ENCODE results near the gene SLC1A5. TPM values are rescaled to one million over a fixed set of nuclear protein-coding genes. Genes with fewer than 3 reads are reported as not detected.
"Not testable (repeated sequence)": the region's sequence is repeated elsewhere in the genome, so short reads cannot be mapped to it uniquely, and the experiment has no call there.

SLC1A5 gene
- total RNA-seq, 1 donor from 2014 or later = 6.8 TPM

DNA sequence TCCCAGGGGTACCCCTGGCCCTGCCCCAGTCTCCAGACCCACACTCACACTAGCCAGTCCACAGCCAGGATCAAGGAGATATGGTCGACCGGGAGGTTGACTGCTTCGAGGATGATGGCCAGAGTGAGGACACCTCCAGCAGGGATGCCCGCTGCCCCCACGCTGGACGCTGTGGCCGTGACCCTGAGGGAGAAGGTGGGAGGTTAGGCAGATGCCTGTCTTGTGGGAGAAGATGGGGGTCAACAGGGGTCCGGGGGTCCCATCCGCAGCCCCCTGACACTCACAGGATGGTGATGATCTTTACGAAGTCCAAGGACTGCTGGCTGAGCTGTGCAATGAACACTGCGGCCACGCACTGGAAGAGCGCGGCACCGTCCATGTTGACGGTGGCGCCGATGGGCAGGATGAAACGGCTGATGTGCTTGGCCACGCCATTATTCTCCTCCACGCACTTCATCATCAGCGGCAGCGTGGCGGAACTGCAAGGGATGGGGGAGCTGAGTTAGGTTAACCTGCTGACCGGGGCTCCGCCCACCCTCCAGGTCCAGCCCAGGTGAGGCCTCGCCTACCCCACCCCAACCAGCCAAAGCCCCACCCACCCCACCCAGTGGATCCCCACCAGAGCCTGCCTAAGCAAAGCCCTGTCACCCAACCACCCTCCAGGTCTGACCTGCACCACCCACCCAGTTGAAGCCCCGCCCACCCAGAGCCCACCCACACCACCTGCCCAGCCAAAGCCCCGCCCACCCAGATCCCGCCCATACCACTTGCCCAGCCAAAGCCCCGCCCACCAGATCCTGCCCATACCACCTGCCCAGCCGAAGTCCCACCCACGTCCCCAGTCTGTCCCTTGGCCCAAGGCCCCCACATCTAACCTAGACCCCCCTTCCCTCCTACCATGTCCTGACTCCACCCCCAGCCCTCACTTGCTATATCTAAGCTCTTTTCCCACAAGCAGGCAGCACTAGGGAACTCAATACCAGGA, 11.2 kb downstream of the SLC1A5 start:
- intact Hi-C loops (cut with DNase I) = no loop called here
- DNase-seq (ENCODE audit: low spot score) = no peak

DNA sequence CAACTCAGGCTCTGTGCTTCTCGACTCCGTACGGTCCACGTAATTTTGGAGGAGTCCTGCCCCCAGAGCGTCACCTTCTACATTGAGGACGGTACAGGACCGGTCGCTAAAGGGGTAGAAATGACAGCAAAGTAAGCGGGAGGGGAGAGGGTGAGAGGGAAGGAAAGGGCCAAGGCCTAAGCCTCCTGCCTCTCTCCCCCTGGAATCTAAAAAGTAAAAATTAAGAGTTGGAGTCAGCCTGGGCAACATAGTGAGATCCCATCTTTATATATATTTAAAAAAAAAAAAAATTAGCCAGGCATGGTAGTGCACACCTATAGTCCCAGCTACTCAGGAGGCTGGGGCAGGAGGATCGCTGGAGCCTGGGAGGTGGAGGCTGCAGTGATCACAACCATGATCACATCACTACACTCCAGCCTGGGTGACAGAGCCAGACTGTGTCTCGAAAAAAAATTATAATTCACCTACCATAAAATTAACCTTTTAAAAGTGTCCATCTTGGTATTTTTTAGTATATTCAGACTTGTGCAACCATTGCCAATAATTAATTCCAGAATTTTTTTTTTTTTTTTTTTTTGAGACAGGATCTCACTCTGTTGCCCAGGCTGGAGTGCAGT, 12.6 kb downstream of the SLC1A5 start:
- DNase-seq (ENCODE audit: low spot score) = no peak
- intact Hi-C loops (cut with DNase I) = no loop called here

DNA sequence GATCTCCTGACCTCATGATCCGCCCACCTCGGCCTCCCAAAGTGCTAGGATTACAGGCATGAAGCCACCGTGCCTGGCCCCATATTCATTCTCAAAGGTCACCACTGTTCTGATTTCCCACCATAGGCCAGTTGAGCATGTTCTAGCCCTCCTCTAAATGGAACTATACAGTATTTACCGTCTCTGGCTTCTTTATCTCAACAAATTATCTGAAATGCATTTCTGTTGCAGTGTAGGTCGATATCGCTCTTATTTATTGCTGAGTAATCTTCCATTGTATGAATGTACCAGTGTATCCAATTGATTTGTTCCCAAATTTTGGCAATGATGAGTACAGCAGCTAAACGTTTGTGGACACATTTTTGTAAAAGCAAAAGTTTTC, 15.4 kb downstream of the SLC1A5 start:
- DNase-seq (ENCODE audit: low spot score) = no peak
- intact Hi-C loops (cut with DNase I) = no loop called here

DNA sequence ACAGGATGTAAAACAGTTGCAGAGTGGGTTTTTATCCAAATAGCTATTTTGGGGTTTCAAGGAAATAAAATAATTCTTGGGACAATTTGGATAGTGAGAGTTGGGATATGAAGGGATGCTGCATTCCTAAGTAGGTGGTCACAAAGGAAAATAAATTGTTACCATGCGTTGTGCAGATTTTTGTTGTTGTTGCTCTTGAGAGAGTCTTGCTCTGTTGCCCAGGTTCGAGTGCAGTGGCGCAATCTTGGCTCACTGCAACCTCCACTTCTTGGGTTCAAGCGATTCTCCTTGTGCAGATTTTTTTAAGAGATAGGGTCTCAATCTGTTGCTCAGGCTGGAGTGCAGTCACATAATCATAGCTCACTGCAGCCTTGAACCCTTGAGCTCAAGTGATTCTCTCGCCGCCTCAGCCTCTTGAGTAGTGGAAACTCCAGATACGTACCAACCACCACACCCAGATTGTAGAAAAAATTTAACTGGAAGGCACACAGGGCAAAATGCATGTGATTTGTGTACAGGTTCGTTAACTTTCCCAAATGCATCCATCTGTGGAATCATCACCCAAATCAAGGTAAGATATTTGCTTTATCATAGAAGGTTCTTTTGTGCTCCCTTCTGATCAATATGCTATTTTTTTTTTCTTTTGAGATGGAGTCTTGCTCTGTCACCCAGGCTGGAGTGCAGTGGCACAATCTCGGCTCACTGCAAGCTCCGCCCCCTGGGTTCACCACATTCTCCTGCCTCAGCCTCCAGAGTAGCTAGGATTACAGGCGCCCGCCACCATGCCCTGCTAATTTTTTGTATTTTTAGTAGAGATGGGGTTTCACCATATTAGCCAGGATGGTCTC, 16.0 kb downstream of the SLC1A5 start:
- intact Hi-C loops (cut with DNase I) = no loop called here
- DNase-seq (ENCODE audit: low spot score) = no peak

DNA sequence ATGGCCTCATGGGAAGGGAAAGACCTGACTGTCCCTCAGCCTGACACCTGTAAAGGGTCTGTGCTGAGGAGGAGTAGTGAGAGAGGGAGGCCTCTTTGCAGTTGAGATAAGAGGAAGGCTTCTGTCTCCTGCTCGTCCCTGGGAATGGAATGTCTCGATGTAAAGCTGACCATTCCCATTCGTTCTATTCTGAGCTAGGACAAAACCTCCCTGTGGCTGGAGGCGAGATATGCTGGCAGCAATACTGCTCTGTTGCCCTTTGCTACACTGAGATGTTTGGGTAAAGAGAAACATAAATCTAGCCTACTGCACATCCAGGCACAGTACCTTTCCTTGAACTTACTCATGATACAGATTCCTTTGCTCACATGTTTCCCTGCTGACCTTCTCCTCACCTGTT, 19.6 kb downstream of the SLC1A5 start:
- DNase-seq (ENCODE audit: low spot score); intact Hi-C loops (cut with DNase I): not testable (repeated sequence)

DNA sequence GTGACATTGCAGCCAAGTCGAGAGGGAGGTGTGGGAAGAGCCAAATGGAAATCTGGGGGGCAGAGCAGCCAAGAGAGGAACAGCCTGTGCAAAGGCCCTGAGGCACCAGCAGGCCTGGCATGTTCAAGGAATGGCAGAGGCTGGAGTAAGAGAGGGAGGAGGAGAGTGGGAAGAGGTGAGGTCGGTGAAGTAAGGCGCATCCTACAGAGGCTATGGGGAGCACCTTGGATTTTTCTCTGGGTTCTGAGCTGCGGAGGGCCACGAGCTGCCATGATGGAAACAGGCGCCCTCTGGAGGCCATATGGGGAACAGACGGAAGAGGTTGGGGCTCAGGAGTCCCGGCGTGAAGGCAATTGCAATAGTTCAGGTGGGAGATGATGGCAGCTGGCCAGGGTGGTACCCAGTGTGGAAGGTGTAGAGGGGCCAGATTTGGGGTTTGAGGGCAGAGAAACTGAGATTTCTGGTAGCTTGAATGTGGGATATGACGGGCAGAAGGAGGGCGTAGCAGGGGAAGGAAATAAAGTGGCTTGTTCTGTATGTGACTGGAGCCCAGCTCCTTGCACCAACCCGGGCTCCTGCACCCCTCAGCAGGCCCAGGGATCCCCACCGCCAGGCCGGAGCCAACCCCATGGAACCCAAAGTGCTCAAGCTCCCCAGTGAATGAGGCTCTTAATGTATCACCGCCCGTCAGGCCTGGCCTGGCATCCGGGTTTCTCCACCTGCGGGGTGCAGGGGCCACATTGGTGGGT, 21.7 kb downstream of the SLC1A5 start:
- intact Hi-C loops (cut with DNase I) = no loop called here
- no peak for DNase-seq (ENCODE audit: low spot score)

DNA sequence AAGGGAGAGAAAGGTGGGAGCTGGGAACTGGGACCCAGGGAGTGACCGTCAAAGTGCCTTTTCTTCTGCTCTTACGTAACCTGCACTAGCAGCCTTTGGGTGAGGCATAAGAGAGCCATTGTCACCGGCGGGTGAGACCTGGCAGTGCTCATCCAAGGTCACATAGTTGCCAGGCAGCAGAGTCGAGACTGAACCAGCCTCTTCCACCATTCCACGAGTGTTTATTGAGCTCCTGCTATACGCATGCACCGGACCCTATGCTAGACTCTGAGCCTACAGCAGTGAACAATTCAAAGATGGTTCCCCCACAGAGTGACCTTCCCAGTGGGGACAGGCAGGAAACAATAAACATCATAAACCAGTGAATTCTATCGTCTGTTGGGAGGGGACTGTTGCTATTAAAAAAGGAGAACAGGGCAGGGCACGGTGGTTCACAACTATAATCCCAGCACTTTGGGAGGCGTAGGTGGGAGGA, 23.5 kb downstream of the SLC1A5 start:
- intact Hi-C loops (cut with DNase I) = no loop called here
- DNase-seq (ENCODE audit: low spot score) = no peak

DNA sequence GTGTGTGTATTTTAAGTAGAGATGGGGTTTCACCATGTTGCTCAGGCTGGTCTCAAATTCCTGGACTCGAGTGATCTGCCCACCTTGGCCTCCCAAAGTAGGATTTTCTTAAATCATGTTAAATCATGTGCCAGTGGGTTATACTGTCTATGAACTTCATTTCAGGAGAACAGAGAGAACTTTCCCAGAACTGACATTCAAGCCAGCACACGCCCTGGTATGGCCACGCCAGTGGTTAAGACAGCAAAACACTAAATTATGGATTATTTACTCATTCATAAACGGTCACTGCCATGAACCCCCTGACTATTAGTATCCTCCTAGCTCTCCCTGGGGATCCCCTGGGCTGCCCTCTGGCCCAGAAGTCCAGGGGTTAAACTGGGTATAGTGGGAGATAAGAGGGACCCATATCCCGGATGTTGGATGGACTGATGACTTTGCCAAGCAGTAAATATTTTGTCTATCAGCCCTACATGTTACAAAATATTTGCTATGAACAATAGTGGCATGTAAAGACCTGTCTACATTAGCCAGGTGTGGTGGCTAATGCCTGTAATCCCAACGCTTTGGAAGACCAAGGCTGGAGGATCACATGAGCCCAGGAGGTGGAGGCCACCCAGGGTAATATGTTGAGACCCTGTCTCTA, 26.0 kb downstream of the SLC1A5 start:
- intact Hi-C loops (cut with DNase I) = no loop called here
- DNase-seq (ENCODE audit: low spot score) = no peak

DNA sequence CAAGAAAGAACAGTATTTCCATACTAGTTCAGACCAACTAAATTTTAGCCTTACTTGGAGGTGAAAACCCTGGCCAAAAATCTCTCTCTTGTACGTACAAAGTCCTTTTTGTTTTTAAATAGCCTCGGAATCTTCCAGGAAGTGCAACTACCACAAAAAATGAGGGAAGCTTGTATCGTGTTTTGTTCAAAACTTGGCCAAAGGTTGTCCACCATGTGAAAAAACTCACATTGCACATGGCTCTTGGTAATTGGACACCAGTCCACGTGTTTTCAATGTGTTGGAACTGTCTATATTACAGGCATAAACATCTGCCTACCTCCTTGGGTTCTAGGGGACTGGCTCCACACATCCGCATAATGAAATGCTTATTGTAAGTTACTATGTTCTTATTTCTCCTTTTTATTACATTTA, 27.0 kb downstream of the SLC1A5 start:
- intact Hi-C loops (cut with DNase I) = no loop called here
- no peak for DNase-seq (ENCODE audit: low spot score)

DNA sequence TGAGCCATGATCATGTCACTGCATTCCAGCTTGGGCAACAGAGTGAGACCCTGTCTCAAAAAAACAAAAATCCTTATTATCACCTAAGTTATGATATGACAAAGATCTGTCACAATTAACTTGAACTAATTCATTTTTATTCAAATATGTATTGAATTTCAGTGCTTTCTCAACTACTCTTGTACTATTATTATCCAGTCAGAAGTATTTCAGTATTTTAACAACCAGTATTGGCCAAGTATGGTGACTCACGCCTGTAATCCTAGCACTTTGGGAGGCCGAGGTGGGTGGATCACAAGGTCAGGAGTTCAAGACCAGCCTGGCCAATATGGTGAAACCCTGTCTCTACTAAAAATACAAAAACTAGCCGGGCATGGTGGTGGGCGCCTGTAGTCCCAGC, 27.5 kb downstream of the SLC1A5 start:
- DNase-seq (ENCODE audit: low spot score); intact Hi-C loops (cut with DNase I): not testable (repeated sequence)

DNA sequence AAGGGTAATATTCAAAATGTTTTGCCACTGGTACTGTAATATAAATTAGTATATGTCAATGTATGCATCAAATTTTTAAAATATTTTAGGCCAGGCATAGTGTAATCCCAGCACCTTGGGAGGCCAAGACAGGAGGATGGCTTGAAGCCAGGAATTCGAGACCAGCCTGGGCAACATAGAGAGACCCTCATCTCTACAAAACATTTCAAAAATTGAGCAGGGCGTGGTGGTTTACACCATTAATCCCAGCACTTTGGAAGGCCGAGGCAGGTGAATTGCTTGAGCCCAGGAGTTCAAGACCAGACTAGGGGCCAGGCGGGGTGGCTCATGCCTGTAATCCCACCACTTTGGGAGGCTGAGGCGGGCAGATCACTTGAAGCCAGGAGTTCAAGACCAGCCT, 28.0 kb downstream of the SLC1A5 start:
- intact Hi-C loops (cut with DNase I) = no loop called here
- no peak for DNase-seq (ENCODE audit: low spot score)

DNA sequence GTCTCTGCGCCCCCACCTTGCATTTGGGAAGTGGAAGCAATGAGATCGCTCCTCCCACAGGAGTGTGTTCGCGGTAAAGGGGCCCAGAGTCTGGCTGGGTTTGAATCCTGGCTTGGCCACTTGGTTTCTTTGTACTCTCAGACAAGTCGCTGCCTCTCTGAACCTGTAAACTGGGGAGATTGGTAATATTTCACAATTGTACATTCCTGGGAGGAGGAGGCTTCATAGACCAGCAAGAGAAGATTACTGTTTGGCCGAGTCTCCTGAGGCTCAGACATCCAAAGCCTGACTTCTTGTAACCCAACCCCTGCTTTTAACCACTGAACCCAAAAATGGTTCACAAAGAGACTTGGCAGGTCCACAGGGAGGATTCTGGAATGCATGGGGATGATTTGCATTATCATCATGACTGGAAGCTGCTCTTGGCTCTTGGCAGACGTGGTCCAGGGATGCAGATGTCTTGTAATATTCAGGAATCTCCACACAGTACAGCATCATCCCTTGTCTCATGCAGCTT, 28.5 kb downstream of the SLC1A5 start:
- no peak for DNase-seq (ENCODE audit: low spot score)
- intact Hi-C loops (cut with DNase I) = no loop called here

DNA sequence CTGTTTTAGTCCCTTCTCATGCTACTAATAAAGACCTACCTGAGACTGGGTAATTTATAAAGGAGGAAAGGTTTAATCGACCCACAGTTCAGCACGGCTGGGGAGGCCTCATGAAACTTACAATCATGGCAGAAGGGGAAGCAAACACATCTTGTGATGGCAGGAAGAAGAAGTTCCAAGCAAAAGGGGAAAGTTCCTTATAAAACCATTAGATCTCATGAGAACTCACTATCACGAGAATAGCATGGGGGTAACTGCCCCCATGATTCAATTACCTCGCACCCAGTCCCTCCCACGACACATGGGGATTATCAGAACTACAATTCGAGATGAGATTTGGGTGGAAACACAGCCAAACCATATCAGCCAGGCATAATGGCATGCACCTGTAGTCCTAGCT, 29.2 kb downstream of the SLC1A5 start:
- no peak for DNase-seq (ENCODE audit: low spot score)
- intact Hi-C loops (cut with DNase I) = no loop called here

DNA sequence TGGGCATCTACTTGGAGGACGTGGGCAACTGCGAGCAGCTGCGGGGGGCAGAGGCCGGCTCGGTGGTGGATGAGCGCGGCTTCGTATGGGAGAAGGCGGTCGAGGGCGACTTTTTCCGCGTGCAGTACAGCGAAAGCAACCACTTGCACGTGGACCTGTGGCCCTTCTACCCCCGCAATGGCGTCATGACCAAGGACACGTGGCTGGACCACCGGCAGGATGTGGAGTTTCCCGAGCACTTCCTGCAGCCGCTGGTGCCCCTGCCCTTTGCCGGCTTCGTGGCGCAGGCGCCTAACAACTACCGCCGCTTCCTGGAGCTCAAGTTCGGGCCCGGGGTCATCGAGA, 31.9 kb downstream of the SLC1A5 start:
- intact Hi-C loops (cut with DNase I) = no loop called here
- no peak for DNase-seq (ENCODE audit: low spot score)

DNA sequence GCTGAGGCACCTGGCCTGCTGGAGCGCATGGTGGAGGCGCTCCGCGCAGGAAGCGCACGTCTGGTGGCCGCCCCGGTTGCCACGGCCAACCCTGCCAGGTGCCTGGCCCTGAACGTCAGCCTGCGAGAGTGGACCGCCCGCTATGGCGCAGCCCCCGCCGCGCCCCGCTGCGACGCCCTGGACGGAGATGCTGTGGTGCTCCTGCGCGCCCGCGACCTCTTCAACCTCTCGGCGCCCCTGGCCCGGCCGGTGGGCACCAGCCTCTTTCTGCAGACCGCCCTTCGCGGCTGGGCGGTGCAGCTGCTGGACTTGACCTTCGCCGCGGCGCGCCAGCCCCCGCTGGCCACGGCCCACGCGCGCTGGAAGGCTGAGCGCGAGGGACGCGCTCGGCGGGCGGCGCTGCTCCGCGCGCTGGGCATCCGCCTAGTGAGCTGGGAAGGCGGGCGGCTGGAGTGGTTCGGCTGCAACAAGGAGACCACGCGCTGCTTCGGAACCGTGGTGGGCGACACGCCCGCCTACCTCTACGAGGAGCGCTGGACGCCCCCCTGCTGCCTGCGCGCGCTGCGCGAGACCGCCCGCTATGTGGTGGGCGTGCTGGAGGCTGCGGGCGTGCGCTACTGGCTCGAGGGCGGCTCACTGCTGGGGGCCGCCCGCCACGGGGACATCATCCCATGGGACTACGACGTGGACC, 32.4 kb downstream of the SLC1A5 start:
- intact Hi-C loops (cut with DNase I) = no loop called here

DNA sequence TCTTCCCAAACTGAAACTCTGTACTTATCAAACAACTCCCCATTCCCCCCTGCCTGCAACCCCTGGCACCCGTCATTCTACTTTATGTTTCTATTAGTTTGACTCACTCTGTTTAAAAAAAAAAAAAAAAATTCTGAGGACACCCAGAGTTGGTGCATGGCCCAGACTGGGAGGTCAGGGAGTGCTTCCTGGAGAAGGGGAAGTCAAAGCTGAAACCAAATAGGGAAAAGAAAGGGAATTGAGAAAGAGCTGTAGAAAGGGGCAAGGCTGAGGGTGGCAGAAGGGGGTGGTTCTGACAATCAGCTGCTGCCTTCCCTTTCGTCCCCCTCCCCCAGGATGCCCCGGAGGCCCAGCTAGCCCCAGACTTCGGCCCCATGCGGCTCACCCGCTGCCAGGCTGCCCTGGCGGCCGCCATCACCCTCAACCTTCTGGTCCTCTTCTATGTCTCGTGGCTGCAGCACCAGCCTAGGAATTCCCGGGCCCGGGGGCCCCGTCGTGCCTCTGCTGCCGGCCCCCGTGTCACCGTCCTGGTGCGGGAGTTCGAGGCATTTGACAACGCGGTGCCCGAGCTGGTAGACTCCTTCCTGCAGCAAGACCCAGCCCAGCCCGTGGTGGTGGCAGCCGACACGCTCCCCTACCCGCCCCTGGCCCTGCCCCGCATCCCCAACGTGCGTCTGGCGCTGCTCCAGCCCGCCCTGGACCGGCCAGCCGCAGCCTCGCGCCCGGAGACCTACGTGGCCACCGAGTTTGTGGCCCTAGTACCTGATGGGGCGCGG, 33.1 kb downstream of the SLC1A5 start:
- intact Hi-C loops (cut with DNase I) = no loop called here
- no peak for DNase-seq (ENCODE audit: low spot score)

More for the DNA sequence above, 32.4 kb downstream of the SLC1A5 start:
- DNase-seq (ENCODE audit: low spot score) = no peak

DNA sequence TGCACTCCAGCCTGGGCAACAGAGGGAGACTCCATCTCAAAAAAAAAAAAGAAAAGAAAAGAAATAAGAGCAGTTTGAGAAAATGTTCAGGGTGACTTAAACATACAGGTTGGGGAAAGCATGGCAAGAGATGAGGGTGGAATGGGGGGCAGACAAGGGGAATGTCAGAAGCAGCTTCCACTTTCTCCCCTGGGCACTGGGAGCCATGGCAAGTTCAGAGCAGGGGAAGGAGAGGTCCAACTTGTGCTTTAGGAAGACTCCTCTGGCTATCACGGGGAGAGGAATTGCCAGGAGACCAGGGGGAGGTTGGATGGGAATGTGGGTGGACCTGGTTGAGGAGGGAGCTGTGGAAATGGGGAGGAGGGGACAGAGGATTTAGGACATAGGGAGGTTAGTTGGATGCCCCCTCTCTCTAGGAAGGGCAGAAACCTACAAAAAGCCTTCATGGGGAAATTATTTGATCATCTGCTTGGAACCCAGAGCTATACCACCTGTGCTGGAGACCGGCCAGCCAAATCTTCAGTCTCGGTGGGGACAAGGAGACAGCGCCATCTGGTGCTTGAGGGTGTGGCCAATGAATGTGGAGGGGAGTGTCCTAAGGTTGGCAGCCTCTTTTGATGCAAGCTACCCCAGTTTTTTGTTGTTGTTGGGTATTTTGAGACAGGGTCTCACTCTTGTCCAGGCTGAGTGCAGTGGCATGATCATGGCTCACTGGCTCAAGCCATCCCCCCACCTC, 34.8 kb downstream of the SLC1A5 start:
- peak; percentile 84 for DNase-seq (ENCODE audit: low spot score)
- intact Hi-C loops (cut with DNase I) = no loop called here
